ENCODE results near the gene TRIM17.

The TRIM17 gene, protein sequence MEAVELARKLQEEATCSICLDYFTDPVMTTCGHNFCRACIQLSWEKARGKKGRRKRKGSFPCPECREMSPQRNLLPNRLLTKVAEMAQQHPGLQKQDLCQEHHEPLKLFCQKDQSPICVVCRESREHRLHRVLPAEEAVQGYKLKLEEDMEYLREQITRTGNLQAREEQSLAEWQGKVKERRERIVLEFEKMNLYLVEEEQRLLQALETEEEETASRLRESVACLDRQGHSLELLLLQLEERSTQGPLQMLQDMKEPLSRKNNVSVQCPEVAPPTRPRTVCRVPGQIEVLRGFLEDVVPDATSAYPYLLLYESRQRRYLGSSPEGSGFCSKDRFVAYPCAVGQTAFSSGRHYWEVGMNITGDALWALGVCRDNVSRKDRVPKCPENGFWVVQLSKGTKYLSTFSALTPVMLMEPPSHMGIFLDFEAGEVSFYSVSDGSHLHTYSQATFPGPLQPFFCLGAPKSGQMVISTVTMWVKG

GRCh38 chr1:228416217-228416933 lies at the start of gene TRIM17:
Gene TRIM17 (minus strand): TSS chr1:228416861. CDS start chr1:228415072, 1,789 bp downstream.
- DNase-seq (ENCODE audit: low read depth) = no peak

- DNase-seq (ENCODE audit: low read depth) = no peak
Observed at GRCh38 chr1:228465571-228466146, 49.0 kb upstream of the TRIM17 start.

GRCh38 chr1:228465141-228465540 lies 48.5 kb upstream of the TRIM17 start:
- no peak for DNase-seq (ENCODE audit: low read depth)

DNA sequence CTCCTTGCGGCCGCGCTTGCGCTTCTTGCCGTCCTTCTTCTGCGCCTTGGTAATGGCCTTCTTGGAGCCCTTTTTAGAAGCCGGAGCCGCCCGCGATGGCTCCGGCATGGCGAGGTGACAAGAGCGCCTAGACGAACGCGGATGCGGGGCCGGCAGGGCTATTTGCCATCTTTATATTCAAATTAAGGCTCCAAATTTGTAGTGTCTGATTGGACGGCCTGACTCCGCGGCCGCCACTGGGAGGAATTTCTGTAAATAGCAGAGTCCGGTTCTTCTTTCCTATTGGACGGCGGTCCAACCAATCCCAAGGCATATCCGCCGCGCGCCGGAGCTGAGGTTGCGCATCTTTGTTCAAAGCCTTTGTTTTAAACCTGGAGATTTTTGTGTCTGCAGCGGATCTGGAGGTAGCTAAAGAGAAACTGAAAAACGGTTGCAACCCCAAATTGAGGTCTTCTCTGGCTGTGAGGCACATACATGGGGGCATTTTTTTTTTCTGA lies 47.9 kb upstream of the TRIM17 start:
- DNase-seq (ENCODE audit: low read depth) = peak; percentile 42

GRCh38 chr1:228463559-228464455 lies 47.1 kb upstream of the TRIM17 start:
- DNase-seq (ENCODE audit: low read depth) = no peak

DNA sequence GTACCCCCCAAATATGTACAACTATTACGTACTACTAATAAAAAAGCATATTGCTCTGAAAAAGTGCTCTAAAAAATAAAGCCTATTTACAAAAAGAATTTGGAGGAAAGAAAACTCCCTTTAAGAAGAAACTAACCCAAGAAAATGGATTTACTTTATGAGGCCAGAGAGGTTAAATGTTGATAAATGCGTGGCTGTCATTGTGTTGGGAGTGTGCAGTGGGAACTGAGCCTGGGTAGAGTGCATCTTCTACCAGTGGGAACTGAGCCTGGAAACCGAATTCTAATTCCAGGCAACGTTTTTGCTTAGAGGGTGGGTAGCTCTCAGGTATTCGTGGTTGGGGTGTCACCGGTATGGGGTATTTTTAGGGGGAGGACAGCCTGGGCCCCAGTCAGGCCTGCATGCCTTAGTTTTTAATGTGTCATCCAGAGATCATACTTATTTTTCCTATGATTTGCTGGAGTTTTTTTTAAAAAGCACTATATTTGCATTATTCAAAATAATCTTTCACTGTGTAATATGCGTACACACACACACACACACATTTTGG lies 46.4 kb upstream of the TRIM17 start:
- DNase-seq (ENCODE audit: low read depth) = no peak

- no peak for DNase-seq (ENCODE audit: low read depth)
Observed at GRCh38 chr1:228462560-228462959, 45.9 kb upstream of the TRIM17 start.

- DNase-seq (ENCODE audit: low read depth) = no peak
Observed at GRCh38 chr1:228460821-228461220, 44.2 kb upstream of the TRIM17 start.

GRCh38 chr1:228459091-228459993 lies 42.7 kb upstream of the TRIM17 start:
- peak; percentile 44 for DNase-seq (ENCODE audit: low read depth)

GRCh38 chr1:228457396-228458176 lies 40.9 kb upstream of the TRIM17 start:
- DNase-seq (ENCODE audit: low read depth) = peak; percentile 96

DNA sequence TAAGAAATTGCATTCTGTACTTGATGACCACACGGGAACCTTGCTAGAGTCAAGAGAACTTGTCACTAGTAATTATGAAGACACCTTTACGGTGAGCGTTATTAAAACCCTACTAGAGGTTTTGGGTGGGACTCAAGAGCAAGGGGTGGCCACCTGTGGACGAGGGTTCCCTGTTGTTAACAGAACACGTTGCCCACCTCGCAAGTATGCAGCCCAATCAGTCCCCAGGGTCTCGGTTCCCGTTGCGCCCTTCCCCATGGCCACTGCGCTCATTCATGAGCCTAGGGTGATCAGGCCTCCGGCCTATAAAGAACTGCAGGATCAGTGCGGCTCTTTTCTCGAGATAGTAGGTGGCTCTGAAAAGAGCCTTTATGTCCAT lies 40.3 kb upstream of the TRIM17 start:
- no peak for DNase-seq (ENCODE audit: low read depth)

- DNase-seq (ENCODE audit: low read depth) = no peak
Observed at GRCh38 chr1:228456252-228457016, 39.8 kb upstream of the TRIM17 start.

DNA sequence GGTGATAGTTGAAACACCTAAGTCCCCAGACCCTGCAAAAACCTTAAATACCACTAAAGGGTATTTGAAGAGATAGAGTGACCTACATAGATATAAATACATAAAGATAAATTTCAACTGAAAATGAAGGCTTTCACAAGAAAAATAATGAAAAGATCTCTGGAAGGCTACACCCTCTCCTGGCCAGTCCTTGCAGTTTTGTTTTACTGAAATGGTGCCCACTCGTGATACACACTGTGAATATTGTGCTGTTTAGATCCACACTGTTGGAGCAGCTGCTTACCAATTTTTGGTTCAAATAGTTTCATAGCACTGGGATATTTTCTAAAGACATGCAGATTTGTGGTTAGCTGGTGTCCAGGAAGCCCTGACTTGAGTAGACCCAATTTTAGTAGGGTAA lies 39.1 kb upstream of the TRIM17 start:
- no peak for DNase-seq (ENCODE audit: low read depth)

DNA sequence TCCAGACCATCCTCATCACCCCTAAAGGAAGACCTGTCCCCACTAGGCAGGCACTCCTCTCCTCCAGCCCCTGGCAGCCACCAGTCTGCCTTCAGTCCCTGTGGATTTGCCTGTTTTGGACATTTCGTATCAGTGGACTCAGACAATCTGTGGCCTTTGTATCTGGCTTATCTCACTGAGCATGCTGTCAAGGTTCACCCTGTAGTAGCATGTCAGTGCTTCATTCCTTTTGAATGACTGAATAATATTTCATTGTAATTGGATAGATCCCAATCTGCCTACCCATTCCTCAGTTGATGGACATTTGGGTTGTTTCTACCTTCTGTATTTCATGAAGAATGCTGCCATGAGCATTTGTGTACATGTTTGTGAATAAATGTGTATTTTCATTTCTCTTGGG lies 37.6 kb upstream of the TRIM17 start:
- DNase-seq (ENCODE audit: low read depth) = no peak

GRCh38 chr1:228453614-228454013 lies 37.0 kb upstream of the TRIM17 start:
- no peak for DNase-seq (ENCODE audit: low read depth)

DNA sequence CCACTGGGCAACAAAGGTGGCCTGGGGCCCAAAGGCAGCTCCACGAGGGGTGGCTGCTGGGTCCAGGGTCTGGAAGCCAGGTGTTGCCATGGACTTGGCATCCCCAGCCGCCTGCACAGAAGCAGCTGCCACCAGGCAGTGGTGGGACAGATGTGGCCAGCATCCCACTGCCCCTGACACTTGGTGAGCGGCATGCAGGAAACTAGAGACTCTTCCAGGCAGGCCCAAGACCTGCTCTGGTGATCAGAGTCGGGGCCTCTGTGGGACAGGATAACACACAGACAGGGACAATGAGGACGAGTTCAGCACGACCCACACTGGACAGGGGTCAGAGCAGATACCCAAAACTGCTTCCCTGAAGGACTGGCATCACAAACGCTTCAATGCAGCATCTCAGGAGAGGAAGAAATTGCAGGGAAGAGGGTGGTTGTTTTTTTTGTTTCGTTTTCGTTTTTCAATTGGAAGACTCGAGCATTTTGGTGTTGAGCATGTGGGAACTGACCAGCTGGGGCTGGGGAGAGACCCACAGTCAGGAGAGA lies 36.4 kb upstream of the TRIM17 start:
- DNase-seq (ENCODE audit: low read depth) = no peak

DNA sequence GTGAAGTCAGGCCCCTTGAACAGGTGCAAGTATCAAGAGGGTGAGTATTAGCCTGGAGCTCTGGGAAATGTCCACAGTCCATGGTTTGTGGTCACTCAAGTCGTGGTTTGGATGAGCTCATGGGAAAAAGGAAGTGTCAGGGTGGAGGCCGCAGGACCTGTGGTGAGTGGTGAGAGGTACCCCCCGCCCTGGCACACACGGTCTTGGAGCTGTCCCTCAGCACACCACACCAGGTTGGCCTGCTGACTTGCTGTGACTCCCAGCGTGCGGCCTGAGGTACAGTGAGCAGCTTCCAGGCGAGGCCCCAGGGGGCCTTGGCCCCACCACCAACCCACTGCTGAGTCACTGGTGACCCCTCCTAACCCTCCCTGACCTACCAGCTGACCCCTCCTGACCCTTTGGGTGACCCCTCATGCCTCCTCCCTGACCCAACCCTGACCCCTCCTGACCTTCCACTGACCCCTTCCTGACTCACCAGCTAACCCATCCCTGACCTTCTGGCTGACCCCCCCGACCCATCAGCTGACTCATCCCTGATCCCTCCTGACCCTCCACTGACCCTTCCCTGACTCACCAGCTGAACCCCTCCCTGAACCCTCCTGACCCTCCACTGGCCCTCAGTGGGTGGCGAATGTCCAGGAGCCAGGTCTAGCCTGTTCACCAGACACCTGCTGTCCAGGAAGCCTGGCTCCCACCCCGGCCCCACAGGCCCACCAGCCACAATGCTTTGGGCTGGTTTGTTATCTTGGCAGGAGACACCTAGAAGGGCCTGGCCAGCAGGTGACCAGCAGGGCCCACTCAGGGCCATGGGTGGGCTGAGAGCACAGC lies 35.7 kb upstream of the TRIM17 start:
- DNase-seq (ENCODE audit: low read depth) = no peak

DNA sequence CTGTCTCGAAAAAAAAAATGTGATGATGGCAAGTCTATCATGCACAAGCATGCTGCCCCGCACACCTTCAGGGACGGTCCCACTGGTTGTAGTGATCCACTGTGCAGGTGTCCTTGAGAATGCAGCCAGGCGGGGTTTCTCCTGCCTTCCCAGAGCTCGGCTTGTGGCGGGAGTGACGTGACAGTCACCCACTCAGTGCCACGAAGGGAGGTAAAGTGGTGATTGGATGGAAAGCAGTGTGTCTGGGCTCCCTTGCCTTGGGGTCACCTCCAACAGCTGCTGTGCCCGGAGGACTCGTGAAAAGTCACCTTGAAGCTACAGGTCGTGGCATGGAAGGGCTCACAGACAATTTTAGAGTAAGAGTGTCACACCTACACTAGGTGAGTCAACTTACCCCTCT lies 33.5 kb upstream of the TRIM17 start:
- no peak for DNase-seq (ENCODE audit: low read depth)
